ENCODE results near the gene PLA2G4F.

Gene PLA2G4F

GRCh38 chr15:42107473-42107872, 49.0 kb downstream of the PLA2G4F start:
- no peak for DNase-seq (ENCODE audit: extremely low spot score)
- CTCF ChIA-PET, result no interaction called here
- POLR2A ChIA-PET, result no interaction called here
- TF ChIP-seq L3MBTL2 (conservative IDR thresholded peaks at IDR 0.05) (no peak), FOXK2 (IDR thresholded peaks at IDR 0.05) (no peak), TARDBP (IDR thresholded peaks at IDR 0.05) (no peak), NFRKB (IDR thresholded peaks at IDR 0.05) (no peak), BHLHE40 (IDR thresholded peaks at IDR 0.05; ENCODE audit: borderline replicate concordance) (no peak), PKNOX1 (IDR thresholded peaks at IDR 0.05) (no peak), HDGF (IDR thresholded peaks at IDR 0.05; ENCODE audit: borderline replicate concordance) (no peak), FOXA1 (IDR thresholded peaks at IDR 0.05) (no peak), CTBP1 (IDR thresholded peaks at IDR 0.05; ENCODE audit: borderline replicate concordance) (no peak), ARNT (IDR thresholded peaks at IDR 0.05) (no peak), SP1 (IDR thresholded peaks at IDR 0.05) (no peak), ZNF384 (IDR thresholded peaks at IDR 0.05) (no peak), FOXM1 (IDR thresholded peaks at IDR 0.05; ENCODE audit: borderline replicate concordance) (no peak), SUZ12 (IDR thresholded peaks at IDR 0.05) (no peak), ELF4 (IDR thresholded peaks at IDR 0.05) (no peak), LEF1 (IDR thresholded peaks at IDR 0.05; ENCODE audit: borderline replicate concordance) (no peak)

GRCh38 chr15:42106288-42106687, 50.1 kb downstream of the PLA2G4F start:
- TF ChIP-seq L3MBTL2 (conservative IDR thresholded peaks at IDR 0.05) (no peak), ARNT (IDR thresholded peaks at IDR 0.05) (no peak), PKNOX1 (IDR thresholded peaks at IDR 0.05) (no peak), FOXM1 (IDR thresholded peaks at IDR 0.05; ENCODE audit: borderline replicate concordance) (no peak), LEF1 (IDR thresholded peaks at IDR 0.05; ENCODE audit: borderline replicate concordance) (no peak), FOXA1 (IDR thresholded peaks at IDR 0.05) (no peak), ZNF384 (IDR thresholded peaks at IDR 0.05) (no peak), CTBP1 (IDR thresholded peaks at IDR 0.05; ENCODE audit: borderline replicate concordance) (no peak)
- ChIA-PET CTCF (interaction anchor here (0.6 kb wide), 1 partner anchor 26 kb away, joined by 3 read pairs; no protein-coding TSS in a partner anchor), POLR2A (no interaction called here)
- DNase-seq (ENCODE audit: extremely low spot score), result no peak

GRCh38 chr15:42104095-42104891, 52.1 kb downstream of the PLA2G4F start:
- TF ChIP-seq CTBP1 (IDR thresholded peaks at IDR 0.05; ENCODE audit: borderline replicate concordance) (no peak), LEF1 (IDR thresholded peaks at IDR 0.05; ENCODE audit: borderline replicate concordance) (no peak), FOXM1 (IDR thresholded peaks at IDR 0.05; ENCODE audit: borderline replicate concordance) (no peak), FOXK2 (IDR thresholded peaks at IDR 0.05) (no peak), PKNOX1 (IDR thresholded peaks at IDR 0.05) (no peak)
- POLR2A ChIA-PET, result no interaction called here
- CTCF ChIA-PET, result no interaction called here
- no peak for DNase-seq (ENCODE audit: extremely low spot score)

GRCh38 chr15:42102646-42103235, 53.7 kb downstream of the PLA2G4F start:
- CTCF ChIA-PET, result interaction anchor here (0.6 kb wide), 1 partner anchor 12 kb away, joined by 3 read pairs; no protein-coding TSS in a partner anchor
- POLR2A ChIA-PET, result no interaction called here

GRCh38 chr15:42101861-42102260, 54.6 kb downstream of the PLA2G4F start:
- ChIA-PET POLR2A (no interaction called here), CTCF (no interaction called here)
- TF ChIP-seq FOXM1 (IDR thresholded peaks at IDR 0.05; ENCODE audit: borderline replicate concordance), result no peak
- no peak for TF ChIP-seq SUZ12 (IDR thresholded peaks at IDR 0.05)
- TF ChIP-seq L3MBTL2 (conservative IDR thresholded peaks at IDR 0.05), result no peak
- TF ChIP-seq HDGF (IDR thresholded peaks at IDR 0.05; ENCODE audit: borderline replicate concordance), result no peak
- no peak for TF ChIP-seq FOXK2 (IDR thresholded peaks at IDR 0.05)
- no peak for TF ChIP-seq CTBP1 (IDR thresholded peaks at IDR 0.05; ENCODE audit: borderline replicate concordance)
- TF ChIP-seq TARDBP (IDR thresholded peaks at IDR 0.05), result no peak
- TF ChIP-seq FOXA1 (IDR thresholded peaks at IDR 0.05), result no peak
- no peak for DNase-seq (ENCODE audit: extremely low spot score)

More at GRCh38 chr15:42102646-42103235, 53.7 kb downstream of the PLA2G4F start:
- DNase-seq (ENCODE audit: extremely low spot score), result no peak
- TF ChIP-seq FOXA1 (IDR thresholded peaks at IDR 0.05) (no peak), SUZ12 (IDR thresholded peaks at IDR 0.05) (no peak), FOXM1 (IDR thresholded peaks at IDR 0.05; ENCODE audit: borderline replicate concordance) (no peak), PKNOX1 (IDR thresholded peaks at IDR 0.05) (no peak), FOXK2 (IDR thresholded peaks at IDR 0.05) (no peak), ZNF384 (IDR thresholded peaks at IDR 0.05) (no peak), CTBP1 (IDR thresholded peaks at IDR 0.05; ENCODE audit: borderline replicate concordance) (no peak), L3MBTL2 (conservative IDR thresholded peaks at IDR 0.05) (no peak), ARNT (IDR thresholded peaks at IDR 0.05) (no peak)
